Fibroblast of pulmonary artery (primary cell): ENCODE measurements around the gene QKI.
A peak's percentile ranks its signal among the peaks of the same experiment; 100 is the strongest.

Experiments
- DNase-seq: peaks from one replicate; pipeline ENCODE4 v3.0.0-alpha.2; 2010; ENCODE audit warnings: low read depth
- H3K4me3 ChIP-seq: replicated peaks from 2 replicates; pipeline ENCODE4 v1.5.1; 2011; ENCODE audit warnings: low read depth, mild to moderate bottlenecking, control low read depth, low read length, moderate library complexity
- CTCF ChIP-seq: IDR thresholded peaks from 2 replicates; pipeline ENCODE4 v1.5.1; 2011; ENCODE audit warnings: mild to moderate bottlenecking, control low read depth, low read length, inconsistent platforms; ENCODE audit errors: missing control alignments

QKI gene

DNA sequence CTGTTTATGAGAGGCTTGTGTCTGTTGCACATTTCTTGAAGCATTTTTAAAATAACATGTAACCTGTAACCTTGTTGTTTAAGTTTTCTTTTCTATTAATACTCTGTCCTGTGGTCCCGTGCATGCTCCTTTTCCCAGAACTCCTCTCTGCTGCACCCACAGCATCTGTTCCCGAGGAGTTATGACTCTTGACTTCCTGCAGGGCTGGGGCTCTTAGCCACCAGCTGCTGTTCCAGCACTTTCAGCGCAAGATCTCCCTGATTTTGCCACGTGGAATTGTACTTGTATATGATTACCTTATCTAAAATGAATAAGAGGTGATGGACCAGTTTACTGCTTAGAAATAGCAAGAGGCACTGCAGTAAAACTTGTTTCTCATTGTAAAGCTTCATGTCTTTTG lies 150.6 kb downstream of the QKI start:
- TF ChIP-seq CTCF, result no peak
- peak; percentile 39 for DNase-seq
- no peak overlapping the region for H3K4me3 ChIP-seq

- TF ChIP-seq CTCF, result no peak
- DNase-seq, result no peak
- no peak overlapping the region for H3K4me3 ChIP-seq
Observed at GRCh38 chr6:163566056-163566455, 151.5 kb downstream of the QKI start.

DNA sequence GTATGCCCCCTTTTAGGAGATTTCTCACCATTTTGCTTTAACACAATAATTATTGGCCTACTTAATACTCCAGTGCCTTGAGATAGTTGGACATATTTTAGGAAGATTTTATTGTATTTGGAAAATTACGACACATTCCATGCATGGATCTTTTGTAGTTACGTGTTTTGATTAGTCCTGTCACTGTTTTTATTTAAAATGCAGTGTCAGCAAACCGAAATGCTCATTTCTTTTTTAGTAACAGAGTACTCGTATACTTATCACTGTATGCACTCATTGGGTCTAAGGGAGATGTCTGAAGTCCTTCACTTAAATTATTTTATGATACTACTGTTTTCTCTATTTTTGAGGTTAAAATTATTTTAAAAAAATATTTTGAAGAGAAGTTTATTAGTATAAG lies 153.8 kb downstream of the QKI start:
- no peak for TF ChIP-seq CTCF
- no peak overlapping the region for H3K4me3 ChIP-seq
- no peak for DNase-seq

DNA sequence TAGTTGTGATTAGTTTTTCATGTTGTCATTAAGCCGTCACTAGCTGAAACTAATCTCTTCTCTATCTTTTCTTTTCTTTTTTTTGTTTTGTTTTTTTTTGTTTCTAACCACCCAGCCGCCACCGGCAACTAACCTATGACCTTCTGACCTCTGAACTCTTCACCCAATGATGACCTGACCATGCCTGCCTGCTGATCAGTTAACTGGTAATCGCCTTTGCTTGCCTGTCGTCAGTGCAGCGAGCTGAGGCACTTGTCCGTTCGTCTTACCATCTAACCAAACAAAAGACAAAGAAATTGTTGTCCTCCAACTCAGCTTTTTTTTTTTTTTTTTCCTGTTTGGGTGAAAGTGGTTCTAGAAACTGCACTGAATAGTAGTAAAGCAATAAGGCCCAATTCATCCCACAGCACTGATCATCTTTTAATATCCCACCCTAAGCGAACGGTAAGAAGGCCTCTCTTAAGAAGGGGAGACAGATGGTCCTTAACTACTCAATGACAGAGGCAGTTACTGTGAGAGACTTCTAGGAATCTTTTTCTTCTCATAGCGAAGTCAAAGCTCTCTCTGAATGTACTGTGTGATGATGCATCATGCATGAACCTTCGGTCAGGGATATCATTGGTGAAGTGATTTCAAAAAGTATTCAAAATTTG lies 156.2 kb downstream of the QKI start:
- no peak overlapping the region for H3K4me3 ChIP-seq
- DNase-seq, result no peak
- no peak for TF ChIP-seq CTCF

- no peak for DNase-seq
- no peak overlapping the region for H3K4me3 ChIP-seq
- TF ChIP-seq CTCF, result no peak
Observed at GRCh38 chr6:163571730-163572129, 157.2 kb downstream of the QKI start.

DNA sequence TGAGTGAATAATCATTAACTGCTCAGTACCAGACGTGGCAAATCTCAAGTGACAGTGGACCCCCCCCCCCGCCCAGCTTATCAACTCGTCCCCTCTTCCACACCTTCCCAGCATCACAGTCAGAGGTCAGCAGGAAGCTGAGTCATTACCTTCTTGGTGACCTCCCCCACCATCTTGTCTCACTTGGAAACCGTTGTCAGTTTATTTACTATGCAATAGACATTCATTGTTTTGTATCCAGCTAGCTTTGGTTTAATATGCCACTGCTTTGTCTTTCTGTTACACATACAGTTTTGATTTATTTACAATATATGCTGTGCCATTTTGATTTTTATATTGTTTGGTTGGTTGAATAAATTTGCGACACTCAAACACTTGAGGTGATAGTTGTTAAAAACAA lies 158.1 kb downstream of the QKI start:
- peak; percentile 55 for DNase-seq
- TF ChIP-seq CTCF, result no peak
- H3K4me3 ChIP-seq, result no peak overlapping the region

GRCh38 chr6:163573503-163574179 lies 159.1 kb downstream of the QKI start:
- no peak for TF ChIP-seq CTCF
- no peak for DNase-seq
- no peak overlapping the region for H3K4me3 ChIP-seq
